NB4 (cell line): Measurements from ENCODE around the gene MED13L.

Source experiments
- CTCF ChIP-seq: IDR thresholded peaks from one replicate; pipeline ENCODE4 v1.5.1; 2012; ENCODE audit warnings: low read depth, low read length
- POLR2A ChIP-seq: IDR thresholded peaks from 2 replicates; pipeline ENCODE4 v1.6.1; 2011; ENCODE audit warnings: mild to moderate bottlenecking; ENCODE audit not compliant: insufficient read length; ENCODE audit errors: extremely low read depth

DNA sequence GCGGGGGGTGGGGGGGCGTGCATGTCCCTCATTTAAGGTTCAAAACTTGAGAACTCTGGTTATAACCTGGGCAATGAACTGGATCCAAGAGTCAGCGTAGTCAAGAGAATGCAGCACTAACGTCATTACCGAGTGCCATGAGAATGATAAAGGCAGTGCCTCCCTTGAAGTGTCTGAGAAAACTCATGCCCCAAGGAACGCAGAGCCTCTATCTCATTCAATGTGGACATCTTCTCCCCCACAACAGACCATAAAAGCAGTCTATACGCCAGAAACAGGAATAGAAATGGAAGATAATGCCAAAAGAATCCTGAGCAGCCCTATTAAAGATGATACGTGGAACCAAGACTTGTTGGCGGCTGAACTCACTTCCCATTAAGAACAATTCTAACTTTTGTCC lies 208.6 kb downstream of the MED13L start:
- TF ChIP-seq POLR2A: no peak
- no peak for TF ChIP-seq CTCF
